Measurements from ENCODE around the gene CDRT4. TPM values are rescaled to one million over a fixed set of nuclear protein-coding genes. Genes with fewer than 3 reads are reported as not detected.

The CDRT4 gene
- total RNA-seq, 1 donor = 3.3 TPM

DNA sequence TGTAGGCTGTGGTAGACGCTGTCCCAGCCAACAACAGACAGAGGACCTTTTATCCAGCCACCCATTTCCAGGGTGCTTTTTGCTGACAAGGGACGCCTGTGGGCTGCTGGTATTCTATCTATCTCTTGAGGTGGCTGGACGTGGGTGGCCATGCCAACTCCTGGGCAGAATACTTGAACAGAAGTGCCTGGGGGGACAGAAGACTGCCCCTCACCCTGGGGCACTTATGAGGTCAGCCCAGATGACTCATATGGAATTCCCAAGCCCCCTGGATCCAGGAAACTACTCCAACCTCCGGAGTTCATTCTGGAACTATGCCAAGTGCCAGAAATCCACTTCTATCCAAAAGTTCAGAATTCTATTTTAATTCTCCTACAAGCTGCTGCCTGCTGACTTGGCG lies 61.3 kb downstream of the CDRT4 start:
- no peak overlapping the region for H3K27ac ChIP-seq (ENCODE audit: low read depth, low read length)
- no peaks in the 10 kb centered on the region for H4K20me1 ChIP-seq (ENCODE audit: insufficient read depth, low read length)
- TF ChIP-seq, protein P1, sequence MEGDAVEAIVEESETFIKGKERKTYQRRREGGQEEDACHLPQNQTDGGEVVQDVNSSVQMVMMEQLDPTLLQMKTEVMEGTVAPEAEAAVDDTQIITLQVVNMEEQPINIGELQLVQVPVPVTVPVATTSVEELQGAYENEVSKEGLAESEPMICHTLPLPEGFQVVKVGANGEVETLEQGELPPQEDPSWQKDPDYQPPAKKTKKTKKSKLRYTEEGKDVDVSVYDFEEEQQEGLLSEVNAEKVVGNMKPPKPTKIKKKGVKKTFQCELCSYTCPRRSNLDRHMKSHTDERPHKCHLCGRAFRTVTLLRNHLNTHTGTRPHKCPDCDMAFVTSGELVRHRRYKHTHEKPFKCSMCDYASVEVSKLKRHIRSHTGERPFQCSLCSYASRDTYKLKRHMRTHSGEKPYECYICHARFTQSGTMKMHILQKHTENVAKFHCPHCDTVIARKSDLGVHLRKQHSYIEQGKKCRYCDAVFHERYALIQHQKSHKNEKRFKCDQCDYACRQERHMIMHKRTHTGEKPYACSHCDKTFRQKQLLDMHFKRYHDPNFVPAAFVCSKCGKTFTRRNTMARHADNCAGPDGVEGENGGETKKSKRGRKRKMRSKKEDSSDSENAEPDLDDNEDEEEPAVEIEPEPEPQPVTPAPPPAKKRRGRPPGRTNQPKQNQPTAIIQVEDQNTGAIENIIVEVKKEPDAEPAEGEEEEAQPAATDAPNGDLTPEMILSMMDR (IDR thresholded peaks at IDR 0.05; ENCODE audit: extremely low read depth, low read depth, low read length) = no peak

DNA sequence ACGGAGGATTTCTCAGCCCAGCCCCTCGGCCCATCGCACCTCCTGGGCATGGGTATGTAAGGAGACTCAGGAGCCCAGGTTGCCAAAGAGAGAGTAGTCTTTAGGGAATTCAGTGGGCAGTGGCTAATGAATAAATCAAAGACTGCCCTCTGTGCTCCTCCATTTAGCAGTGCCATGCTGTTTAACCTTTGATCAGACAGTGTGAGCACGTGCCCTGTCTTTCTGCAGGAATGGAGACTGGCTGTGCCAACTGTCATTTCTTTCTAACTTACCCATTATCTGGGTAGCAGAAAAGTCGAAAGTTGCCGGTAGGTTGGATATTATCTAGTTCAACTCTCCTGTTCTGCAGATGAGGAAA lies 62.4 kb downstream of the CDRT4 start:
- no peak overlapping the region for H2AFZ ChIP-seq (ENCODE audit: low read length)
- H3K27me3 ChIP-seq (ENCODE audit: insufficient read depth, low read length) = no peaks in the 10 kb centered on the region
- TF ChIP-seq, protein P1 (IDR thresholded peaks at IDR 0.05; ENCODE audit: extremely low read depth, low read depth, low read length) = no peak
- no peak overlapping the region for H3K27ac ChIP-seq (ENCODE audit: low read depth, low read length)
- no peaks in the 10 kb centered on the region for H4K20me1 ChIP-seq (ENCODE audit: insufficient read depth, low read length)
- peaks cover 21% of the 10 kb centered on the region for H3K4me1 ChIP-seq (ENCODE audit: insufficient read depth, low read length)
- no peaks in the 10 kb centered on the region for H3K9me3 ChIP-seq (ENCODE audit: low read depth, low read length)
- no peak for DNase-seq (ENCODE audit: insufficient read length, low spot score, missing footprints)
- no peak overlapping the region for H3K4me2 ChIP-seq (ENCODE audit: insufficient read depth, low read length)
- H3K4me3 ChIP-seq (ENCODE audit: insufficient read depth, low read length) = no peak overlapping the region
- no peaks in the 10 kb centered on the region for H3K36me3 ChIP-seq (ENCODE audit: insufficient read depth, low read length)
- no peaks in the 10 kb centered on the region for H3K79me2 ChIP-seq (ENCODE audit: insufficient read depth, low read length)

More for the DNA sequence above, 61.3 kb downstream of the CDRT4 start:
- no peaks in the 10 kb centered on the region for H3K9me3 ChIP-seq (ENCODE audit: low read depth, low read length)
- no peak overlapping the region for H2AFZ ChIP-seq (ENCODE audit: low read length)
- no peak overlapping the region for H3K4me3 ChIP-seq (ENCODE audit: insufficient read depth, low read length)
- peaks cover 28% of the 10 kb centered on the region for H3K4me1 ChIP-seq (ENCODE audit: insufficient read depth, low read length)
- H3K79me2 ChIP-seq (ENCODE audit: insufficient read depth, low read length) = no peaks in the 10 kb centered on the region
- no peak overlapping the region for H3K4me2 ChIP-seq (ENCODE audit: insufficient read depth, low read length)
- no peaks in the 10 kb centered on the region for H3K27me3 ChIP-seq (ENCODE audit: insufficient read depth, low read length)
- H3K36me3 ChIP-seq (ENCODE audit: insufficient read depth, low read length) = no peaks in the 10 kb centered on the region
- DNase-seq (ENCODE audit: insufficient read length, low spot score, missing footprints) = no peak

DNA sequence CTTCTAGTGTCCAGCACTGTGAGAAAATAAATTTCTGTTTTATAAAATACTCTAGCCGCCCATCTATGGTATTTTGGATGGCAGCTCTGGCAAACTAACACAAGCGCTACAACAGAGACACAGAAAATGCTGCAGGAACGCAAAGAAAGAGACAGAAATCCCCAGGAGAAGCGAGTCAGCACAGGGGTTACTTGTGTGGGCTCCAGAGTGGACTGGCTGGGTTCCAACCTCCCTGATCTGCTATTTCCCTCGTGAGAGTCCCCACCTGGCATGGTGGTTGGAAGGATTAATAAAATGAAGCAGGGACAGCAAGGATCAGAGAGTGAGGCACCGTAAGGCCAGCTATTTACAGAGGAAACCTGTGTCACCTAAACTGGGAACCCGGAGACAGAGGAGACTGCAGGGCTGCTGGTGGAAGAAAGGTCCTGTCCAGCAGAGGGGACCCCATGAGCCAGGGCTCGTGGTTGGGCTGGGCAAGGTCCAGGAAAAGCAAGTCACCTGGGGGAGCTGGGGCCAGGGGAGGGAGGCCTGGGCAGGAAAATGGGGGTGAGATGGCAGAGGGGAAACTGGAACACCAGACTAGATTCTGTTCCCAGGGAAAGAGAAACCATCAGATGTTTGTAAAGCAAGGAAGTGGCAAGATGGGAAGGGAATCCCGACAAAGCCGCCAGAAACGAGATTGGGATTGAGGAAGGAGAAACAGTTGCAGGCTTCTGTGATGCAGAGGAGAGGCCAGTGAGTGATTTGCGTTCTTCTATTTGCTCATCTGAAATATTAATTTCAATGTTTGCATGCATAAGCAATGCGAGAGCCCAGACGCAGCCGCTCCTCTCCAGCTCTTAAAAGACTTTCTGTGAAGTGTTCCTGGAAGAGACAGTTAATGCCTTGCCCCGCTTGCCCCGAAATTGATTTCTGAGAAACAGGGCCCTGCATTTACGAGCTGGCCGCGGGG lies 63.0 kb downstream of the CDRT4 start:
- Histone ChIP-seq H3K27ac (ENCODE audit: low read depth, low read length) (no peak overlapping the region), H3K4me2 (ENCODE audit: insufficient read depth, low read length) (peak overlapping the region; percentile 15), H3K4me3 (ENCODE audit: insufficient read depth, low read length) (no peak overlapping the region), H3K36me3 (ENCODE audit: insufficient read depth, low read length) (no peaks in the 10 kb centered on the region), H3K79me2 (ENCODE audit: insufficient read depth, low read length) (no peaks in the 10 kb centered on the region), H4K20me1 (ENCODE audit: insufficient read depth, low read length) (no peaks in the 10 kb centered on the region), H3K9me3 (ENCODE audit: low read depth, low read length) (no peaks in the 10 kb centered on the region), H3K4me1 (ENCODE audit: insufficient read depth, low read length) (peaks cover 20% of the 10 kb centered on the region), H3K27me3 (ENCODE audit: insufficient read depth, low read length) (no peaks in the 10 kb centered on the region), H2AFZ (ENCODE audit: low read length) (peak overlapping the region; percentile 4)
- TF ChIP-seq, protein P1 (IDR thresholded peaks at IDR 0.05; ENCODE audit: extremely low read depth, low read depth, low read length) = no peak
- no peak for DNase-seq (ENCODE audit: insufficient read length, low spot score, missing footprints)

DNA sequence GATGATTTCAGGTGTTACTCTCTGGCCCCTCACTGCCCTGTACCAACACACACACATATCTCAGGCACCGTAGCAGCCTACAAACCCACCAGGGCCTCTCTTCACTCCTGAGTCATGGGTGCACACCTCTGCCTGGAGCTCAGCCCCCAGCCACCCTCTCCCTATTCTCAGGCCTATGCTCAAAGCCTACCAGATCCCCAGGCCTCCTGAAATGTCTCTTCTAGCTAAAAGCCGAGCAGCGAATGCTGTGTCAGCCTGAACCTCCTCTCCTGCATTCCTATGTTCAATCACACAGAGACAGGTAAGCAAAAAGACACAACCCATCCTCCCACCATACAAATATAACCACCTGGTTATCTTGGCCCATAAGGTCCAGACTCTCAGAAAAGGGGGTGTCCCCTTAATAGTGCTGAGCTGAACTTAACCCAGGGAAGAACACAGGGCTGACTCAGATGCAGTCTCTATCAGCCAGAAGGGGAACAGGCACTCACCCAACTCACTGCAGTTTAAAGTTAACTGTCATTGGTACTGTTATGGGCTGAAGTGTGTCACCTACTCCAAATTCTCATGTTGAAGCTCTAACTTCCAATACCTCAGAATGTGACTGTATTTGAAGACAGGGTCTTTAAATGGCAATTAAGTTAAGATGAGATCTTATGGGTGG lies 64.0 kb downstream of the CDRT4 start:
- Histone ChIP-seq H3K4me2 (ENCODE audit: insufficient read depth, low read length) (peak overlapping the region; percentile 15), H3K27ac (ENCODE audit: low read depth, low read length) (no peak overlapping the region), H4K20me1 (ENCODE audit: insufficient read depth, low read length) (no peaks in the 10 kb centered on the region), H3K9me3 (ENCODE audit: low read depth, low read length) (no peaks in the 10 kb centered on the region), H3K27me3 (ENCODE audit: insufficient read depth, low read length) (no peaks in the 10 kb centered on the region), H2AFZ (ENCODE audit: low read length) (no peak overlapping the region), H3K4me1 (ENCODE audit: insufficient read depth, low read length) (peaks cover 24% of the 10 kb centered on the region), H3K36me3 (ENCODE audit: insufficient read depth, low read length) (no peaks in the 10 kb centered on the region), H3K79me2 (ENCODE audit: insufficient read depth, low read length) (no peaks in the 10 kb centered on the region), H3K4me3 (ENCODE audit: insufficient read depth, low read length) (no peak overlapping the region)
- TF ChIP-seq, protein P1 (IDR thresholded peaks at IDR 0.05; ENCODE audit: extremely low read depth, low read depth, low read length) = no peak
- no peak for DNase-seq (ENCODE audit: insufficient read length, low spot score, missing footprints)

All from osteoblast (primary cell).